ENCODE measurements around the gene KCNB1. TPM values are rescaled to one million over a fixed set of nuclear protein-coding genes. Genes with fewer than 3 reads are reported as not detected.
A peak's percentile ranks its signal among the peaks of the same experiment; 100 is the strongest.

The KCNB1 gene
- total and polyA plus RNA-seq, 2 donors (not counting 1 experiment from before 2014, with no cell fraction given), result 0.12 TPM; not detected in 1

DNA sequence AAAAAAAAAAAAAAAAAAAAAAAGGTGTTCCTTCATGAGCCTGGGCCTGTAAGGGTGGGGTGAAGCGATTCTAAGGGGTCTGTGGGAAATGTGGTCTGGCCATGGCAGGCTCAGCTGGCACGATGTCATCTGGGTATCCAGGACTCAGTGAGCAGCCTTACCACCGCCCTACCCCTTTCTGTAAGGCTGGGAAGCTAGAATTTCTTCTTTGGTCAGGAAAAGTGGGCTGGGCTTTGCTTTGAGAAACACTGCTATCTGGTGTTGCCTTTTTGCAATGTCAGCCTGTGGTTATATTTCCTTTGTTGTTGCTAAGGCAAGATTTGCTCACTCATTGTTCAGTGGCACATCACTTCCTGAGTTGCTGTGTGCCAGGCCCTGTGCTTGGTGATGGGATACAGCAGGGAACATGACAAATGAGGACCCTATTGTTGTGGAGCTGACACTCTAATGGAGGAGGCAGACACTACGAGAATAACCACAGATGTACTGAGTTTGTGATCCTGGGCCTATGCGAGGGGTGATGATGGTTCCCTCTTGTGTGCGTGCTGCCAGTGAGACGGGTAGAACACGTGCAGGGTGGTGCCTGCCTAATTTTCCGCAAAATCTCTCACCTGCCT is 158.7 kb downstream of the KCNB1 start:
- intact Hi-C loops (cut with micrococcal nuclease), result loop anchor here (2.0 kb wide), 1 partner anchor 77 kb away; no protein-coding TSS in a partner anchor

More for the DNA sequence above, 158.7 kb downstream of the KCNB1 start:
- Histone ChIP-seq H3K4me1 (ENCODE audit: control insufficient read depth in 2 of 2, insufficient read depth in 2 of 2, low read length in 2 of 2) (peaks cover 7 to 9% of the 10 kb centered on the region in 2 donors), H3K36me3 (replicated peaks in 1 of 2; ENCODE audit: control extremely low read depth in 1 of 2, control insufficient read depth in 1 of 2, extremely low read depth in 1 of 2, insufficient read depth in 2 of 2, low read length in 1 of 2) (no peaks in the 10 kb centered on the region), H3K9ac (ENCODE audit: low read length) (no peak overlapping the region), H3K4me2 (replicated peaks; ENCODE audit: low read depth, low read length, poor library complexity, severe bottlenecking) (no peak overlapping the region), H3K4me3 (ENCODE audit: control extremely low read depth in 1 of 5, extremely low read depth in 1 of 5, insufficient read depth in 1 of 5, low read depth in 2 of 5, low read length in 4 of 5) (no peak overlapping the region), H3K9me3 (ENCODE audit: control extremely low read depth in 1 of 3, control insufficient read depth in 2 of 3, insufficient read depth in 1 of 3, low read length in 2 of 3) (peaks cover 0 to 3% (median 0%) of the 10 kb centered on the region in 3 donors), H3K27ac (ENCODE audit: low read length in 2 of 2) (no peak overlapping the region), H4K20me1 (ENCODE audit: control insufficient read depth, insufficient read depth, low read length, poor library complexity, severe bottlenecking) (no peaks in the 10 kb centered on the region), H3K79me2 (ENCODE audit: control insufficient read depth, insufficient read depth, low read length) (no peaks in the 10 kb centered on the region), H2AFZ (ENCODE audit: insufficient read depth, low read depth, low read length, poor library complexity, severe bottlenecking) (no peak overlapping the region), H3K27me3 (replicated peaks in 1 of 4; ENCODE audit: control extremely low read depth in 1 of 4, control insufficient read depth in 3 of 4, insufficient read depth in 4 of 4, low read length in 3 of 4) (peaks cover 0 to 33% (median 15%) of the 10 kb centered on the region in 4 experiments)
- H3K4me1 Mint-ChIP-seq, result peaks cover 11% of the 10 kb centered on the region
- no peak overlapping the region for H3K27ac Mint-ChIP-seq
- peaks cover 36% of the 10 kb centered on the region for H3K27me3 Mint-ChIP-seq
- no peaks in the 10 kb centered on the region for H3K9me3 Mint-ChIP-seq (ENCODE audit: insufficient read depth)
- POLR2A ChIA-PET, result no interaction called here
- CTCF ChIA-PET, result interaction anchor here (1.0 to 2.6 kb wide), 2 partner anchors 11 to 78 kb away, joined by 3 to 9 read pairs; no protein-coding TSS in a partner anchor
- no peak overlapping the region for H3K4me3 Mint-ChIP-seq
- 32% methylated on average over 6 of the region's 9 CpGs for WGBS (ENCODE audit: insufficient coverage)
- TF ChIP-seq EZH2 (IDR thresholded peaks at IDR 0.05; ENCODE audit: borderline replicate concordance, insufficient read depth, low read depth, low read length, poor library complexity, severe bottlenecking) (no peak), CTCF (IDR thresholded peaks at IDR 0.05) (no peak)
- DNase-seq, result peak; percentile 25
- ATAC-seq (ENCODE audit: low read depth), result no peak

Data from B cell (primary cell).